Measurements from ENCODE around the gene PVRIG. TPM values are rescaled to one million over a fixed set of nuclear protein-coding genes. Genes with fewer than 3 reads are reported as not detected.
A peak's percentile ranks its signal among the peaks of the same experiment; 100 is the strongest.

The PVRIG gene
- total RNA-seq, 1 donor from 2014 or later = not detected

GRCh38 chr7:100171840-100172239 is 47.9 kb upstream of the PVRIG start:
- Histone ChIP-seq H3K4me2 (ENCODE audit: low read length) (peak overlapping the region; percentile 67), H3K4me3 (ENCODE audit: insufficient read depth, low read depth, low read length) (no peak overlapping the region), H3K36me3 (ENCODE audit: insufficient read depth, low read length) (no peaks in the 10 kb centered on the region), H3K9ac (ENCODE audit: low read length) (no peak overlapping the region), H3K27ac (ENCODE audit: low read depth, low read length) (no peak overlapping the region), H3K27me3 (ENCODE audit: insufficient read depth, low read length) (peaks cover 7% of the 10 kb centered on the region), H3K4me1 (ENCODE audit: insufficient read depth, low read length) (peaks cover 15% of the 10 kb centered on the region), H3K79me2 (ENCODE audit: insufficient read depth, low read length) (peaks cover 13% of the 10 kb centered on the region), H3K9me3 (ENCODE audit: insufficient read depth, low read depth, low read length) (no peaks in the 10 kb centered on the region), H2AFZ (ENCODE audit: low read depth, low read length) (no peak overlapping the region), H4K20me1 (ENCODE audit: insufficient read depth, low read length) (peaks cover 16% of the 10 kb centered on the region)
- FAIRE-seq = no peak
- H3K9me3 Mint-ChIP-seq (ENCODE audit: unreplicated experiment) = peaks cover 1% of the 10 kb centered on the region
- H3K36me3 Mint-ChIP-seq (ENCODE audit: low read depth, unreplicated experiment) = peaks cover 14% of the 10 kb centered on the region
- no peak for DNase-seq (ENCODE audit: low read depth)
- peaks cover 66% of the 10 kb centered on the region for H3K27me3 Mint-ChIP-seq (ENCODE audit: low read depth, unreplicated experiment)
- no peak overlapping the region for H3K27ac Mint-ChIP-seq (ENCODE audit: unreplicated experiment)
- no peak overlapping the region for H3K4me3 Mint-ChIP-seq (ENCODE audit: unreplicated experiment)
- peaks cover 16% of the 10 kb centered on the region for H3K4me1 Mint-ChIP-seq (ENCODE audit: low read depth, unreplicated experiment)
- TF ChIP-seq CTCF (IDR thresholded peaks at IDR 0.05; ENCODE audit: insufficient read depth, low read depth, low read length) (no peak), EZH2 (IDR thresholded peaks at IDR 0.05; ENCODE audit: insufficient read depth, low read length) (no peak)

- H3K27me3 ChIP-seq (ENCODE audit: insufficient read depth, low read length) = no peaks in the 10 kb centered on the region
- Mint-ChIP-seq H3K9me3 (ENCODE audit: unreplicated experiment) (peaks cover 1% of the 10 kb centered on the region), H3K36me3 (ENCODE audit: low read depth, unreplicated experiment) (peaks cover 10% of the 10 kb centered on the region), H3K4me1 (ENCODE audit: low read depth, unreplicated experiment) (peaks cover 4% of the 10 kb centered on the region), H3K27ac (ENCODE audit: unreplicated experiment) (no peak overlapping the region), H3K27me3 (ENCODE audit: low read depth, unreplicated experiment) (peaks cover 48% of the 10 kb centered on the region), H3K4me3 (ENCODE audit: unreplicated experiment) (no peak overlapping the region)
- no peak overlapping the region for H3K9ac ChIP-seq (ENCODE audit: low read length)
- no peak overlapping the region for H2AFZ ChIP-seq (ENCODE audit: low read depth, low read length)
- H3K27ac ChIP-seq (ENCODE audit: low read depth, low read length) = no peak overlapping the region
- peaks cover 16% of the 10 kb centered on the region for H4K20me1 ChIP-seq (ENCODE audit: insufficient read depth, low read length)
- no peaks in the 10 kb centered on the region for H3K4me1 ChIP-seq (ENCODE audit: insufficient read depth, low read length)
- TF ChIP-seq CTCF (IDR thresholded peaks at IDR 0.05; ENCODE audit: insufficient read depth, low read depth, low read length) (no peak), EZH2 (IDR thresholded peaks at IDR 0.05; ENCODE audit: insufficient read depth, low read length) (no peak)
- H3K79me2 ChIP-seq (ENCODE audit: insufficient read depth, low read length) = peaks cover 16% of the 10 kb centered on the region
- no peak overlapping the region for H3K4me3 ChIP-seq (ENCODE audit: insufficient read depth, low read depth, low read length)
- no peak for FAIRE-seq
- DNase-seq (ENCODE audit: low read depth) = no peak
- no peak overlapping the region for H3K4me2 ChIP-seq (ENCODE audit: low read length)
- peaks cover 6% of the 10 kb centered on the region for H3K9me3 ChIP-seq (ENCODE audit: insufficient read depth, low read depth, low read length)
- no peaks in the 10 kb centered on the region for H3K36me3 ChIP-seq (ENCODE audit: insufficient read depth, low read length)
Observed at GRCh38 chr7:100173806-100174495, 45.8 kb upstream of the PVRIG start.

GRCh38 chr7:100174582-100174981 is 45.2 kb upstream of the PVRIG start:
- peaks cover 16% of the 10 kb centered on the region for H4K20me1 ChIP-seq (ENCODE audit: insufficient read depth, low read length)
- H3K27ac Mint-ChIP-seq (ENCODE audit: unreplicated experiment) = no peak overlapping the region

More at GRCh38 chr7:100174582-100174981, 45.2 kb upstream of the PVRIG start:
- Mint-ChIP-seq H3K36me3 (ENCODE audit: low read depth, unreplicated experiment) (peaks cover 10% of the 10 kb centered on the region), H3K4me3 (ENCODE audit: unreplicated experiment) (peak overlapping the region; percentile 50), H3K27me3 (ENCODE audit: low read depth, unreplicated experiment) (peaks cover 45% of the 10 kb centered on the region), H3K4me1 (ENCODE audit: low read depth, unreplicated experiment) (peaks cover 4% of the 10 kb centered on the region), H3K9me3 (ENCODE audit: unreplicated experiment) (peaks cover 1% of the 10 kb centered on the region)
- no peak for TF ChIP-seq EZH2 (IDR thresholded peaks at IDR 0.05; ENCODE audit: insufficient read depth, low read length)
- no peak for TF ChIP-seq CTCF (IDR thresholded peaks at IDR 0.05; ENCODE audit: insufficient read depth, low read depth, low read length)
- Histone ChIP-seq H3K9ac (ENCODE audit: low read length) (no peak overlapping the region), H3K9me3 (ENCODE audit: insufficient read depth, low read depth, low read length) (peaks cover 6% of the 10 kb centered on the region), H3K79me2 (ENCODE audit: insufficient read depth, low read length) (peaks cover 16% of the 10 kb centered on the region), H2AFZ (ENCODE audit: low read depth, low read length) (no peak overlapping the region), H3K4me1 (ENCODE audit: insufficient read depth, low read length) (no peaks in the 10 kb centered on the region), H3K36me3 (ENCODE audit: insufficient read depth, low read length) (no peaks in the 10 kb centered on the region), H3K27me3 (ENCODE audit: insufficient read depth, low read length) (no peaks in the 10 kb centered on the region), H3K4me2 (ENCODE audit: low read length) (no peak overlapping the region), H3K4me3 (ENCODE audit: insufficient read depth, low read depth, low read length) (no peak overlapping the region), H3K27ac (ENCODE audit: low read depth, low read length) (no peak overlapping the region)
- DNase-seq (ENCODE audit: low read depth) (no peak), FAIRE-seq (no peak)

Data from astrocyte (in vitro differentiated cells and primary cell).